Mesendoderm (in vitro differentiated cells): ENCODE data around the gene SMARCAD1.
A peak's percentile ranks its signal among the peaks of the same experiment; 100 is the strongest.
"Not testable (repeated sequence)": the region's sequence is repeated elsewhere in the genome, so short reads cannot be mapped to it uniquely, and the experiment has no call there.

Experiments used
- DNase-seq: peaks from one replicate; pipeline ENCODE4 v3.0.0; 2013
- H2AK5ac ChIP-seq: 2 replicates; pipeline ENCODE4 v1.6.1; 2013; ENCODE audit warnings: low read length, inconsistent platforms
- H2BK120ac ChIP-seq: 2 replicates; pipeline ENCODE4 v1.6.1; 2013; ENCODE audit warnings: low read depth, mild to moderate bottlenecking, low read length, moderate library complexity, mixed read lengths
- H2BK15ac ChIP-seq: replicated peaks from 2 replicates; pipeline ENCODE4 v1.6.1; 2013; ENCODE audit warnings: low read depth, mild to moderate bottlenecking, moderate library complexity
- H2BK5ac ChIP-seq: 2 replicates; pipeline ENCODE4 v1.6.1; 2013; ENCODE audit warnings: low read length, inconsistent platforms
- H3K18ac ChIP-seq: 2 replicates; pipeline ENCODE4 v1.6.1; 2013; ENCODE audit warnings: mild to moderate bottlenecking, low read length, mixed read lengths
- H3K23ac ChIP-seq: one replicate; pipeline ENCODE4 v1.6.1; 2013; ENCODE audit warnings: low read length
- H3K27ac ChIP-seq: 2 replicates; pipeline ENCODE4 v1.5.1; 2013; ENCODE audit warnings: low read depth, mild to moderate bottlenecking, inconsistent platforms, low read length, moderate library complexity
- H3K27me3 ChIP-seq: 2 replicates; pipeline ENCODE4 v1.6.1; 2013; ENCODE audit warnings: low read length, control low read depth, mild to moderate bottlenecking, inconsistent platforms; ENCODE audit not compliant: insufficient read depth, poor library complexity
- H3K36me3 ChIP-seq: 2 replicates; pipeline ENCODE4 v1.6.1; 2013; ENCODE audit warnings: low read length, inconsistent platforms; ENCODE audit not compliant: control insufficient read depth, insufficient read depth
- H3K4ac ChIP-seq: one replicate; pipeline ENCODE4 v1.6.1; 2013; ENCODE audit warnings: low read depth, mild to moderate bottlenecking, low read length, moderate library complexity
- H3K4me1 ChIP-seq: 2 replicates; pipeline ENCODE4 v1.6.1; 2013; ENCODE audit warnings: low read depth, low read length, inconsistent platforms; ENCODE audit not compliant: control insufficient read depth
- H3K4me2 ChIP-seq: 2 replicates; pipeline ENCODE4 v1.6.1; 2013; ENCODE audit warnings: low read length
- H3K4me3 ChIP-seq: 2 replicates; pipeline ENCODE4 v1.5.1; 2013; ENCODE audit warnings: mild to moderate bottlenecking, low read length
- H3K56ac ChIP-seq: one replicate; pipeline ENCODE4 v1.6.1; 2013; ENCODE audit warnings: low read length
- H3K79me1 ChIP-seq: 2 replicates; pipeline ENCODE4 v1.6.1; 2013; ENCODE audit warnings: low read length, inconsistent platforms
- H3K79me2 ChIP-seq: 2 replicates; pipeline ENCODE4 v1.6.1; 2013; ENCODE audit warnings: mild to moderate bottlenecking, low read length; ENCODE audit not compliant: control insufficient read depth, insufficient read depth
- H3K9ac ChIP-seq: 2 replicates; pipeline ENCODE4 v1.6.1; 2013; ENCODE audit warnings: low read length, inconsistent platforms
- H4K5ac ChIP-seq: one replicate; pipeline ENCODE4 v1.6.1; 2013; ENCODE audit warnings: low read length
- H4K8ac ChIP-seq: one replicate; pipeline ENCODE4 v1.6.1; 2013; ENCODE audit warnings: low read depth, mild to moderate bottlenecking, control low read depth, low read length, moderate library complexity
- WGBS: extraction: QIAGEN DNeasy Blood & Tissue Kit; methylation state at CpG from one replicate; pipeline ENCODE4 v1.1.7; 2013; ENCODE audit warnings: low lambda C conversion rate, missing lambda C conversion rate; ENCODE audit not compliant: insufficient coverage; ENCODE audit errors: extremely low coverage; 5-methylcytosine and 5-hydroxymethylcytosine counted together

SMARCAD1 gene

GRCh38 chr4:94284889-94285288, 77.2 kb downstream of the SMARCAD1 start:
- no peak overlapping the region for H3K4me2 ChIP-seq
- H4K5ac ChIP-seq: no peak overlapping the region
- no peak overlapping the region for H3K4ac ChIP-seq
- no peak overlapping the region for H2BK5ac ChIP-seq
- H3K18ac ChIP-seq: no peak overlapping the region
- no peak overlapping the region for H3K9ac ChIP-seq
- no peak overlapping the region for H2BK120ac ChIP-seq
- H3K27ac ChIP-seq: no peak overlapping the region
- H2BK15ac ChIP-seq: no peak overlapping the region
- H3K56ac ChIP-seq: no peak overlapping the region
- H4K8ac ChIP-seq: no peak overlapping the region
- H3K36me3 ChIP-seq: no peaks in the 10 kb centered on the region
- H3K4me1 ChIP-seq: no peaks in the 10 kb centered on the region
- H3K4me3 ChIP-seq: no peak overlapping the region
- H3K79me2 ChIP-seq: no peaks in the 10 kb centered on the region
- H3K27me3 ChIP-seq: no peaks in the 10 kb centered on the region
- H3K79me1 ChIP-seq: no peaks in the 10 kb centered on the region
- H2AK5ac ChIP-seq: no peak overlapping the region
- no CpG with 5 or more reads among the region's 1 CpG for WGBS
- DNase-seq: no peak
- H3K23ac ChIP-seq: no peak overlapping the region

GRCh38 chr4:94285666-94286065, 78.0 kb downstream of the SMARCAD1 start:
- Histone ChIP-seq H3K4me3 (no peak overlapping the region), H3K79me1 (no peaks in the 10 kb centered on the region), H2AK5ac (no peak overlapping the region), H3K4me2 (no peak overlapping the region), H3K18ac (no peak overlapping the region), H3K27ac (no peak overlapping the region), H2BK15ac (no peak overlapping the region), H3K4ac (no peak overlapping the region), H3K23ac (no peak overlapping the region), H3K9ac (no peak overlapping the region), H3K79me2 (no peaks in the 10 kb centered on the region), H3K27me3 (no peaks in the 10 kb centered on the region), H4K8ac (no peak overlapping the region), H4K5ac (no peak overlapping the region), H2BK5ac (no peak overlapping the region), H2BK120ac (no peak overlapping the region), H3K56ac (no peak overlapping the region), H3K4me1 (no peaks in the 10 kb centered on the region), H3K36me3 (no peaks in the 10 kb centered on the region)
- WGBS: no CpG with 5 or more reads among the region's 4 CpGs
- DNase-seq: no peak

DNA sequence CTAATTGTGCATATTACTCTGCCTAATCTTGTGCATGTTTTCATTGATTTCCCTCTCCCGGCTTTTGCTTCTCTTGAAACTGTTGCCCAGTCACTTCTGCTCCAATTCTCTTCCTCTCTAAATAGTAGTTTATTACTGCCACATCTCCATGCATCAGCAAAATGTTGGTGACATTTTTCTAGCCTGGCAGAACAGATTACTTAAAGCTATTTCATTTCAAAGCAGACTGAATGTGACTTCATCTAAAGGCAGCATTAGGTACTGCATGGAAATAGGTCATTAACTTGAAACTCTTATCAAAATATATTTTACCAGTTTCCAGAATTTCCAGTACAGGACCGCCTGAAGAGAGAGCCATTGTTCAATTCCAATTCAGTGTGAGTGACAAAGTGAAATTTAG, 82.6 kb downstream of the SMARCAD1 start:
- no peaks in the 10 kb centered on the region for H3K4me1 ChIP-seq
- no peak overlapping the region for H3K27ac ChIP-seq

DNA sequence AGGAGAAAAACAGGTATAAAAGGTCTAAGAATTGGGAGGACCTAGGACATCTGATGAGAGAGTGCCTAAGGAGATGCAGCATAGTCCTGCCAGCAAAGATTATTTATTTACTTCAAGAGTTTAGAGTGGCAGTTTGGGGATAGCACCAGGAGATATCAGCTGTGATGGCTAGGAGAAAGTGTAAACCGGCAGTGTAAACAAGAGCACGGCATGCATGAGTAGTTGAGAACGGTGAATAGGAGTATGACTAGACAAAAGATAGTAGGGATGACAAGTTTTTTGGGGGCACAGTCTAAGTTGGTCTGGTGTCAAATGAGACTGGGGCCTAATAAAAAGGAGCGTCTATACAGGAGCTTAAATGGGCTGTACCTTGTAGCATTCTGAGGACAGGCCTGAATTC, 86.3 kb downstream of the SMARCAD1 start:
- H3K4me1 ChIP-seq: not testable (repeated sequence)

More for the DNA sequence above, 82.6 kb downstream of the SMARCAD1 start:
- Histone ChIP-seq H4K8ac (no peak overlapping the region), H3K79me1 (no peaks in the 10 kb centered on the region), H3K4ac (no peak overlapping the region), H2BK120ac (no peak overlapping the region), H2BK5ac (no peak overlapping the region), H4K5ac (no peak overlapping the region), H2AK5ac (no peak overlapping the region), H3K36me3 (no peaks in the 10 kb centered on the region), H3K4me2 (no peak overlapping the region), H2BK15ac (no peak overlapping the region), H3K27me3 (no peaks in the 10 kb centered on the region), H3K79me2 (no peaks in the 10 kb centered on the region), H3K4me3 (no peak overlapping the region), H3K18ac (no peak overlapping the region), H3K9ac (no peak overlapping the region), H3K23ac (no peak overlapping the region), H3K56ac (no peak overlapping the region)
- DNase-seq: peak; percentile 4
- no CpG with 5 or more reads among the region's 2 CpGs for WGBS

DNA sequence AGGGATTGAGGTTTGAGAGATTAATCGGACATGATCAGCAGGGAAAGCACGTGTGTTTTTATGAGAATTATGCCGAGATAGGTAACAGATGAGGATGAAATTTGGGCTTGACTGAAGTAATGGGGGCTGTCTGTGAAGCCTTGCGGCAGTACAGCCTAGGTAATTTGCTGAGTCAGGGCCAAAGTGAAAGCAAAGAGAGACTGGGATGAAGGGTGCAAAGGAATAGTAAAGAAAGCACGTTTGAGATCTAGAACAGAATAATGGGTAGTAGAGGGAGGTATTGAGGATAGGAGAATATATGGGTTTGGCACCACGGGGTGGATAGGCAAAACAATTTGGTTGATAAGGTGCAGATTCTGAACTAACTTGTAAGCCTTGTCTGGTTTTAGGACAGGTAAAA, 87.8 kb downstream of the SMARCAD1 start:
- not testable (repeated sequence) for H2BK120ac ChIP-seq, H3K4me2 ChIP-seq, H3K27me3 ChIP-seq, H3K36me3 ChIP-seq, DNase-seq, H3K18ac ChIP-seq, H3K79me1 ChIP-seq, H3K27ac ChIP-seq, H2AK5ac ChIP-seq, H3K79me2 ChIP-seq, H3K4me3 ChIP-seq, H3K4ac ChIP-seq, H3K4me1 ChIP-seq, H4K5ac ChIP-seq, H3K23ac ChIP-seq, H2BK5ac ChIP-seq, H2BK15ac ChIP-seq, H3K56ac ChIP-seq, H4K8ac ChIP-seq, H3K9ac ChIP-seq
- WGBS: no CpG with 5 or more reads among the region's 6 CpGs

More for the DNA sequence above, 86.3 kb downstream of the SMARCAD1 start:
- not testable (repeated sequence) for H3K18ac ChIP-seq, DNase-seq, H3K36me3 ChIP-seq, H3K79me1 ChIP-seq, H4K8ac ChIP-seq, H3K4ac ChIP-seq, H3K27ac ChIP-seq, H2BK5ac ChIP-seq, H3K56ac ChIP-seq, H3K4me3 ChIP-seq, H3K79me2 ChIP-seq, H2AK5ac ChIP-seq, H3K9ac ChIP-seq, H3K23ac ChIP-seq, H4K5ac ChIP-seq, H3K4me2 ChIP-seq, H2BK15ac ChIP-seq, H3K27me3 ChIP-seq, H2BK120ac ChIP-seq
- WGBS: no CpG with 5 or more reads among the region's 4 CpGs

DNA sequence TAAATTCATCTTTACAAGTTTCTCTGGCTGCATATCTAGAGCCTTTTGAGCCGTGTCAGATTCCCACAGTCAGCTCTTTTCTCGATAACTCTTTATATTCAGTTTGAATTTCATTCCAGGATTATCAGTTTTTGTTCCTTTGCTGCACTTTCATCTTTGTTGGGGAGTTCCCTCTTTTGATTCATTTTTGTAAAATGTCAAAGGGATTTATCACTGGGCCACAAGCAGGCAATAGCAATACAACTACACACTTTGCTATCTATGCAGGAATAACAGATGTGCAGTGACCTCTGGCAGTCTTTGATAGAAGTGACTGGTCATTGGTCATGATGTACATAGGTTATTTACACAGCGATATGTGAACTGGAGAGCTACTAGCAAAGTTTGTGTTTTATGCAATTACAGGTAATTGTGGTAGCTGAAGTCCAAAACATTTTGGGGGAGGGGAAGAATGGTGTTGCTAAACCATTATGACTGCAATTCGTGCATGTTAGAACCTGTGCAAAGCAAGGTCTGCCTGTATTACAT, 91.1 kb downstream of the SMARCAD1 start:
- no peaks in the 10 kb centered on the region for H3K27me3 ChIP-seq
- no peak overlapping the region for H3K27ac ChIP-seq
- no peak overlapping the region for H2BK15ac ChIP-seq
- no peak overlapping the region for H2AK5ac ChIP-seq
- no peak overlapping the region for H2BK120ac ChIP-seq
- DNase-seq: no peak
- no peaks in the 10 kb centered on the region for H3K79me1 ChIP-seq
- no peak overlapping the region for H2BK5ac ChIP-seq
- H4K5ac ChIP-seq: no peak overlapping the region
- no peak overlapping the region for H4K8ac ChIP-seq
- no peaks in the 10 kb centered on the region for H3K36me3 ChIP-seq
- no peak overlapping the region for H3K4me2 ChIP-seq
- no peak overlapping the region for H3K4me3 ChIP-seq
- no peaks in the 10 kb centered on the region for H3K4me1 ChIP-seq
- no peak overlapping the region for H3K4ac ChIP-seq
- WGBS: no CpG with 5 or more reads among the region's 4 CpGs
- H3K56ac ChIP-seq: no peak overlapping the region
- H3K9ac ChIP-seq: no peak overlapping the region
- H3K23ac ChIP-seq: no peak overlapping the region
- H3K18ac ChIP-seq: no peak overlapping the region
- no peaks in the 10 kb centered on the region for H3K79me2 ChIP-seq
